ENCODE results near the gene PPIL4. TPM values are rescaled to one million over a fixed set of nuclear protein-coding genes. Genes with fewer than 3 reads are reported as not detected.
A peak's percentile ranks its signal among the peaks of the same experiment; 100 is the strongest.

PPIL4 gene
- total and polyA plus RNA-seq, 8 donors: 22.4 to 77.0 (median 63.5) TPM

DNA sequence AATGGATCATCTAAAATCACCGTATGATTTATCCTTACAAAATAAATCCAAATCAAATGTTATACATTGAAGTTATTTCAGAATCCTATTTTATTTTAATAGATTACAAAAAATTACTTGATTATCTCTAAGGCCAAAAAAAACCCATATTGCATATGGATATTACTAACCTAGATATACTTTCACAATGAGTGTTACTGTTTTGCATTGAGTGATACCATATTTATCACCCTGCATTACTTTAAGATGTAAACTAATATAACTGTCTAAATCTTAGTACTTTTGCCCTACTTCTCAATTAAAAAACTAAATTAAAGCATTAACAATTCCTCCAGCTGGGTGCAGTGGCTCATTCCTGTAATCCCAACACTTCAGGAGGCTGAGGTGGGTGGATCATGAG, 11.1 kb downstream of the PPIL4 start:
- Histone ChIP-seq H3K27ac (no peak overlapping the region), H3K27me3 (no peaks in the 10 kb centered on the region), H3K4me3 (no peak overlapping the region), H3K9me3 (no peaks in the 10 kb centered on the region), H3K4me1 (no peaks in the 10 kb centered on the region), H3K36me3 (peaks cover 0 to 100% of the 10 kb centered on the region in 2 donors)
- intact Hi-C loops (cut with DNase I): no loop called here
- DNase-seq (no peak), ATAC-seq (no peak)
- TF ChIP-seq, protein P1, sequence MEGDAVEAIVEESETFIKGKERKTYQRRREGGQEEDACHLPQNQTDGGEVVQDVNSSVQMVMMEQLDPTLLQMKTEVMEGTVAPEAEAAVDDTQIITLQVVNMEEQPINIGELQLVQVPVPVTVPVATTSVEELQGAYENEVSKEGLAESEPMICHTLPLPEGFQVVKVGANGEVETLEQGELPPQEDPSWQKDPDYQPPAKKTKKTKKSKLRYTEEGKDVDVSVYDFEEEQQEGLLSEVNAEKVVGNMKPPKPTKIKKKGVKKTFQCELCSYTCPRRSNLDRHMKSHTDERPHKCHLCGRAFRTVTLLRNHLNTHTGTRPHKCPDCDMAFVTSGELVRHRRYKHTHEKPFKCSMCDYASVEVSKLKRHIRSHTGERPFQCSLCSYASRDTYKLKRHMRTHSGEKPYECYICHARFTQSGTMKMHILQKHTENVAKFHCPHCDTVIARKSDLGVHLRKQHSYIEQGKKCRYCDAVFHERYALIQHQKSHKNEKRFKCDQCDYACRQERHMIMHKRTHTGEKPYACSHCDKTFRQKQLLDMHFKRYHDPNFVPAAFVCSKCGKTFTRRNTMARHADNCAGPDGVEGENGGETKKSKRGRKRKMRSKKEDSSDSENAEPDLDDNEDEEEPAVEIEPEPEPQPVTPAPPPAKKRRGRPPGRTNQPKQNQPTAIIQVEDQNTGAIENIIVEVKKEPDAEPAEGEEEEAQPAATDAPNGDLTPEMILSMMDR (IDR thresholded peaks at IDR 0.05): no peak

DNA sequence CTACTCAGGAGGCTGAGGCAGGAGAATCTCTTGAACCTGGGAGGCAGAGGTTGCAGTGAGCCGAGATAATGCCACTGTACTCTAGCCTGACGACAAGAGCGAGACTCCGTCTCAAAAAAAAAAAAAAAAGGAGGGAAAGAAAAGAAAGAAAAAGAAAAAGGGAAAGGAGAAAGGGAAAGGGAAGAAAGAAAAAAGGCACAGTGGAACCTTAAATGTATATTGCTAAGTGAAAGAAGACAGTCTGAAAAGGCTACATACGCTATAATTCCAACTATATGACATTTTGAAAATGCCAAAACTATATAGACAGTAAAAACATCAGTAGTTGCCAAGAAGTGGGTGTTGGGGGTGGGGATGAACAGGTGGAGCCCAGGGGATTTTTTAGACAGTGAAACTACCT, 16.2 kb downstream of the PPIL4 start:
- Histone ChIP-seq H3K4me3 (no peak overlapping the region), H3K9me3 (no peaks in the 10 kb centered on the region), H3K4me1 (no peaks in the 10 kb centered on the region), H3K27ac (no peak overlapping the region), H3K27me3 (no peaks in the 10 kb centered on the region), H3K36me3 (peaks cover 0 to 100% of the 10 kb centered on the region in 2 donors)
- intact Hi-C loops (cut with DNase I): no loop called here
- TF ChIP-seq, protein P1 (IDR thresholded peaks at IDR 0.05): no peak
- ATAC-seq (no peak), DNase-seq (no peak)

DNA sequence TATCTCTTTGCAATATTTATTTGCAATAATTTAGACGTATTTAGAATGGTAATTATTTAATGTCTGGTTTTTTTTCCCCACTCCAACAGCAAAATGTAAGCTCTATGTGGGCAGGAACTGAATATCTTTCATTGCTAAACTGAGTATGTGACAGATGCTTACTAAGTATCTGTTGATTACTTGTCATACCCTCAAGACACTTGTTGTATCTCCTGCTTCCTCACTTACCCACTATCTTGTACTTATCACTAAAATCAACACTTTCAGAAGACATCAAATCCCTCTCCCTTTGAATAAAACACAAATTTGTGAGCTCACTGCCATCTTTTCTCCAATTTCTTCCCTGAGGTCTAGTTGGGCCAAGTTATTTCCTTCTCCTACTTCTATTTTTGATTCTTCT, 30.3 kb downstream of the PPIL4 start:
- DNase-seq (no peak), ATAC-seq (no peak)
- no peaks in the 10 kb centered on the region for H3K27me3 ChIP-seq
- intact Hi-C loops (cut with DNase I): loop anchor here in 1 of 2 donors (10.0 kb wide), 2 partner anchors 81 to 481 kb away; no protein-coding TSS in a partner anchor
- no peak overlapping the region for H3K4me3 ChIP-seq
- no peaks in the 10 kb centered on the region for H3K4me1 ChIP-seq
- TF ChIP-seq, protein P1 (IDR thresholded peaks at IDR 0.05): no peak
- peaks cover 0 to 67% of the 10 kb centered on the region in 2 donors for H3K36me3 ChIP-seq
- no peaks in the 10 kb centered on the region for H3K9me3 ChIP-seq
- no peak overlapping the region for H3K27ac ChIP-seq

DNA sequence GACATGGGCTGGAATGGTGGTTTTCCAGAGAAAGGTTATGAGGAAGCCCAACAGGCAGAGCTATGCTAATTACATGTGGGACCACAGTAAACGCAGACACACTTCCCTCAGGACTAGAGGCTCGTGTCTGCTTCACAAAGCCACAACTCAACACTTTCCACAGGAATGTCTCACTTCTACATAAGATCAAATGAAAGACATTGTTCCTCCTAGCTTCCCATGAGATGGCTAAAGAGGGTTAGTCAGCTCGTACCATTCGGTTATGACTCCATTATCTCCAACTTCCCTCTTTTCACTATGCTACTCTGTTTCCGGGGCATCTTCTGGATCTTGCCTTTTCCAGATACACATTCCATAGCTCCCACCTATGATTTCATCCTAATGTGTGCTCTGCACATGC, 31.9 kb downstream of the PPIL4 start:
- Histone ChIP-seq H3K9me3 (no peaks in the 10 kb centered on the region), H3K27me3 (no peaks in the 10 kb centered on the region), H3K36me3 (peaks cover 4 to 60% of the 10 kb centered on the region in 2 donors), H3K4me1 (no peaks in the 10 kb centered on the region), H3K4me3 (no peak overlapping the region), H3K27ac (no peak overlapping the region)
- intact Hi-C loops (cut with DNase I): loop anchor here in 1 of 2 donors (10.0 kb wide), 2 partner anchors 79 to 479 kb away; no protein-coding TSS in a partner anchor
- DNase-seq (no peak), ATAC-seq (peak; percentile 47)
- TF ChIP-seq, protein P1 (IDR thresholded peaks at IDR 0.05): no peak

DNA sequence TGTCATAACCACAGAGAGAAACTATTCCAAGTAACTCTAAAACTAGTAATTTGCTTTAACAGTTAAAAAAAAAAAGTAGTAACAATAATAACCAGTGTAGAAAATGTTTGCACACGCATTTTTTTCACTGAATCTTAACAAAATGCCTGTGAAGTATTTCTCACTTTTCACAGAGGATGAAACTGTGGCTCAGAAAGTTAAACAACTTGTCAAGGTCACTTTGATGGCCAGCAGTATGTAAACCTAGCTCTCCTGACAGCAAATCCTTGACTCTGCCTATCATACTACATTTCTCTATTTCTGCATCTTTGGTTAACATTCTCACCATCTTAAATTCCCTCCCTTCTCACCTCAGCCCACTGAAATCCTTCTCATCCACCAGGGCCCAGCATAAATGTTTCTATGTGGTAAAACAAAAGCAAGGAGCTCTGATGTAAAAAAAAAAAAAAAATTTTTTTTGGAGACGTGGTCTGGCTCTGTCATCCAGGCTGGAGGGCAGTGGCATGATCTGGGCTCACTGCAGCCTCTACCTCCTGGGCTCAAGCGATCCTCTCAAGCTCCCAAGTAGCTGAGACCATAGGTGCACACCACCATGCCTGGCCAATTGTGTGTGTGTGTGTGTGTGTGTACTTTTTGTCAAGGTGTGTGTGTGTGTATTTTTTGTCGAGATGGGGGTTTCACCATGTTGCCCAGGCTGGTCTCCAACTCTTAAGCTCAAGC, 34.9 kb downstream of the PPIL4 start:
- Histone ChIP-seq H3K4me3 (no peak overlapping the region), H3K4me1 (no peaks in the 10 kb centered on the region), H3K27ac (no peak overlapping the region), H3K36me3 (peaks cover 4 to 43% of the 10 kb centered on the region in 2 donors), H3K9me3 (no peaks in the 10 kb centered on the region), H3K27me3 (no peaks in the 10 kb centered on the region)
- TF ChIP-seq, protein P1 (IDR thresholded peaks at IDR 0.05): no peak
- intact Hi-C loops (cut with DNase I): loop anchor here in 1 of 2 donors (10.0 kb wide), 2 partner anchors 76 to 476 kb away; no protein-coding TSS in a partner anchor
- DNase-seq: no peak
- no peak for ATAC-seq

Data from left lung (tissue), 10 donors.